Prostate gland (tissue), 2 donors: ENCODE measurements around the gene GOLGA6L26. TPM values are rescaled to one million over a fixed set of nuclear protein-coding genes. Genes with fewer than 3 reads are reported as not detected.

Source experiments
- small RNA-seq, 2 donors: library from RNA; depleted of rRNA; stranded (forward); fragments of <200 nt; gene quantifications; one replicate each; pipeline ENCODE3, GENCODE V24; 2016
- total RNA-seq, 2 donors: library from RNA; depleted of rRNA; stranded (reverse); fragments of >200 nt; gene quantifications; one replicate each; pipeline ENCODE4 v1.1.0, GENCODE V29; 2016

GOLGA6L26 gene
- total RNA-seq, 2 donors from 2014 or later: not detected

Small RNA genes within 50 kb of the gene (small RNA-seq; reads per million reads assigned to genes)
- gene RN7SL536P: 0 reads per million in 2 donors

Other genes starting within 250 kb of the GOLGA6L26 start
- gene GOLGA6L1, start 197.4 kb downstream of the GOLGA6L26 start, total RNA-seq: not detected
- 1 to 10 TPM in 1 of 2 donors, under 1 TPM in 1; 0.05 to 1.5 TPM for gene GOLGA8S, start 20.6 kb upstream of the GOLGA6L26 start, total RNA-seq
- 1 to 10 TPM in 1 of 2 donors, not detected in 1; 1.4 TPM for gene GOLGA6L2, start 113.0 kb upstream of the GOLGA6L26 start, total RNA-seq
- gene MKRN3, start 231.5 kb upstream of the GOLGA6L26 start, total RNA-seq: 1 to 10 TPM in 1 of 2 donors, not detected in 1; 1.8 TPM